Measurements from ENCODE around the gene H2BW2.

H2BW2 gene

GRCh38 chrX:104084534-104085277 lies 45.0 kb downstream of the H2BW2 start:
- CTCF ChIA-PET, result no interaction called here
- no peak for TF ChIP-seq CTCF (conservative IDR thresholded peaks at IDR 0.05; ENCODE audit: low read depth)
- H3K27ac ChIP-seq, result no peak overlapping the region
- POLR2A ChIA-PET (ENCODE audit: low non-redundant PET), result no interaction called here
- DNase-seq (ENCODE audit: low spot score), result no peak

- DNase-seq (ENCODE audit: low spot score), result no peak
- no peak for TF ChIP-seq CTCF (conservative IDR thresholded peaks at IDR 0.05; ENCODE audit: low read depth)
- CTCF ChIA-PET, result no interaction called here
- POLR2A ChIA-PET (ENCODE audit: low non-redundant PET), result no interaction called here
- no peak overlapping the region for H3K27ac ChIP-seq
Observed at GRCh38 chrX:104085477-104085876, 45.7 kb downstream of the H2BW2 start.

- ChIA-PET POLR2A (ENCODE audit: low non-redundant PET) (no interaction called here), CTCF (no interaction called here)
- DNase-seq (ENCODE audit: low spot score), result no peak
- no peak overlapping the region for H3K27ac ChIP-seq
- no peak for TF ChIP-seq CTCF (conservative IDR thresholded peaks at IDR 0.05; ENCODE audit: low read depth)
Observed at GRCh38 chrX:104085919-104086318, 46.2 kb downstream of the H2BW2 start.
